ENCODE measurements around the gene SNX11.

The SNX11 gene

DNA sequence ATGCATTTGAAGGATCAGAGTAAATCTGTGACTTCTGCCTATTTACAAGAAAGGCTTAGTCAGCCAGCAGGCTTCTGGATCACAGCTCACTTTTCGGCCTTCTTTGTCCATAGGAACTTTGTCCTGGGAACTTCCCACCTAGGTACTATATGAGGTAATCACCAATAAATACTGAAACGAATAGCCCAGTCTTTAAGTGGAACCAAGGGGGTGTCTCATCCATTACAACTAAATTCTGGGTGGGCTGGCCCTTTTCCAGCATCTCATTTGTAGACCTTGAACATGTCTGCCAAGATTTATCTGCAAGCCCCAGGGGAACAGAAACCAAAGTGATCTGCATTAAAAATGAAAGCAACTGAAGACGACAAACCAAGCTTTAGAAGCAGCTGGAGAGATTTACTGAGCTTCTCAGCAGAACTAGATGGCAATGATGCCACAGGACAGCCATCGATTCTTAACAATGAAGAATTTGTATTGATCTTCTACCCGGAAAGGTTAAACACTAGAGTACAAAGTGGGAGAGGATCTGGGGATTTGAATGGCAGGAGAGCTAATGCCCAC lies 55.5 kb downstream of the SNX11 start:
- DNase-seq: no peak

DNA sequence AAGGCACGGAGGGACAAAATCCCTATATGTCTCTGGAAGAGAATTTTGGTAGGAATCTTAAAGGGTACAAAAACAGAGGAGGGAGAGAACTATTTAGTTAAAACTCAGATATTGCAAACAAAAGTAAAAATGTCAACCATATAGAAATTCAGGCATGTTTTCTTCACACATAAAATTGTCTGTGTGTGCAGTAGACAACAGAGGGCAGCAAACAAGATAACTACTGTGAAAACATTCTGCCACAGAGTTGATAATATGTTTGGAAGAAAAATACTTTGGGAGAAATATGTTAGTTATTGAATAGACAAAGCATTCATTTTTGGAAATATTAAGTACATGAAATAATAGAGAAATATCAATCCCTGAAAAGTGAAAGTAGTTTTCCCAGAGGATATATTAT lies 56.2 kb downstream of the SNX11 start:
- DNase-seq: no peak

DNA sequence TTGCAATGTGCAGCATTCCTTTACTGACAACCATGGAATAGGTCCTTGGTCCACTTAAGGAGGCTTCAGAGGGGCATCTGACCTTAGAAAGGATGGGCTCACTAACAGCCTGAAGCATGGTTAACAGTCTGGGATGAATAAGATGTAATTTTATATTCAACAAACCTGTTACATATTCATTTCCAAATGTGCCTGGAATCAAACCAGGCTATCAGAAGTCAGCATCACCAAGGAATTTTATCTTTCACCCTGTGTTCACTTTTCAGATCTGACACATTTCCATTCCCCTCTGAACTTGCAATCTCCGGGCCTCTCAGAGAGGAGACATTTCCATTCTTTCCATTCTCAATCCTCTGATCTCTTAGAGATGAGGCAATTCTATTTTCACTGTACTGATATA lies 62.4 kb downstream of the SNX11 start:
- DNase-seq: no peak
